Lower lobe of right lung (tissue), 2 donors: Measurements from ENCODE around the gene PPP1R13B. TPM values are rescaled to one million over a fixed set of nuclear protein-coding genes. Genes with fewer than 3 reads are reported as not detected.

Source experiments
- ATAC-seq, 2 donors: fragments of 200-7000 bp; cut with Tn5 transposase; one replicate each; pipeline ENCODE4 v1.9.1; 2020 to 2022; ENCODE audit warnings: mild to moderate bottlenecking in 2 of 2, moderate library complexity in 2 of 2
- DNase-seq: peaks from one replicate; pipeline ENCODE4 v3.0.0-alpha.2; 2020
- H3K27ac ChIP-seq: fragments of 200-600 bp; one replicate; pipeline ENCODE4 v1.8.0; 2022
- H3K27me3 ChIP-seq: fragments of 200-600 bp; one replicate; pipeline ENCODE4 v1.8.0; 2022; ENCODE audit warnings: low read depth
- H3K36me3 ChIP-seq: fragments of 200-600 bp; one replicate; pipeline ENCODE4 v1.8.0; 2022; ENCODE audit warnings: mild to moderate bottlenecking
- H3K4me1 ChIP-seq: fragments of 200-600 bp; one replicate; pipeline ENCODE4 v1.8.0; 2022
- H3K4me3 ChIP-seq: fragments of 200-600 bp; one replicate; pipeline ENCODE4 v1.8.0; 2022; ENCODE audit warnings: mild to moderate bottlenecking
- H3K9me3 ChIP-seq: fragments of 200-600 bp; one replicate; pipeline ENCODE4 v1.8.0; 2022
- CTCF ChIP-seq: fragments of 200-600 bp; IDR thresholded peaks from one replicate; pipeline ENCODE4 v1.8.0; 2022; ENCODE audit warnings: antibody characterized with exemption, mild to moderate bottlenecking
- intact Hi-C: fragments of 100-400 bp; cut with DNase I; formaldehyde crosslinking; loops from one replicate; pipeline ENCODE4 v1.11.0; 2022
- total RNA-seq: library from RNA; stranded (reverse); fragmentation: NEBNext Ultra II Directional; extraction: Animal tissue kit (Norgen Biotek cat#: 25700); gene quantifications from one replicate; pipeline ENCODE4 v1.2.1, GENCODE V29; 2021
- donor health status: DM: no; HTN: yes; CAD: no; lungs with severe emphysema.

Gene PPP1R13B
- total RNA-seq, 1 donor from 2014 or later: 60.6 TPM

GRCh38 chr14:103748534-103748857 is 98.9 kb downstream of the PPP1R13B start:
- Histone ChIP-seq H3K27ac (no peak overlapping the region), H3K4me3 (no peak overlapping the region), H3K36me3 (peaks cover 98% of the 10 kb centered on the region), H3K27me3 (no peaks in the 10 kb centered on the region), H3K9me3 (no peaks in the 10 kb centered on the region), H3K4me1 (no peaks in the 10 kb centered on the region)
- TF ChIP-seq CTCF: no peak
- DNase-seq: no peak
- intact Hi-C loops: no loop called here
- peak in 1 of 2 donors; percentile 21 for ATAC-seq

- Histone ChIP-seq H3K4me1 (no peaks in the 10 kb centered on the region), H3K36me3 (peaks cover 98% of the 10 kb centered on the region), H3K27me3 (no peaks in the 10 kb centered on the region), H3K27ac (no peak overlapping the region), H3K9me3 (no peaks in the 10 kb centered on the region), H3K4me3 (no peak overlapping the region)
- intact Hi-C loops: no loop called here
- TF ChIP-seq CTCF: no peak
- no peak for DNase-seq
- ATAC-seq: peak in 1 of 2 donors; percentile 12
Observed at GRCh38 chr14:103746701-103747100, 100.7 kb downstream of the PPP1R13B start.

- H3K9me3 ChIP-seq: no peaks in the 10 kb centered on the region
- no peak for TF ChIP-seq CTCF
- no peaks in the 10 kb centered on the region for H3K27me3 ChIP-seq
- H3K4me1 ChIP-seq: no peaks in the 10 kb centered on the region
- H3K4me3 ChIP-seq: no peak overlapping the region
- no peak for ATAC-seq
- DNase-seq: no peak
- intact Hi-C loops: no loop called here
- peaks cover 98% of the 10 kb centered on the region for H3K36me3 ChIP-seq
- H3K27ac ChIP-seq: no peak overlapping the region
Observed at GRCh38 chr14:103745424-103745823, 102.0 kb downstream of the PPP1R13B start.

- ATAC-seq (no peak), DNase-seq (no peak)
- no peaks in the 10 kb centered on the region for H3K4me1 ChIP-seq
- no peak overlapping the region for H3K4me3 ChIP-seq
- H3K36me3 ChIP-seq: peaks cover 98% of the 10 kb centered on the region
- intact Hi-C loops: no loop called here
- H3K27me3 ChIP-seq: no peaks in the 10 kb centered on the region
- TF ChIP-seq CTCF: no peak
- H3K9me3 ChIP-seq: no peaks in the 10 kb centered on the region
- no peak overlapping the region for H3K27ac ChIP-seq
Observed at GRCh38 chr14:103744621-103745395, 102.6 kb downstream of the PPP1R13B start.

- Histone ChIP-seq H3K36me3 (peaks cover 99% of the 10 kb centered on the region), H3K9me3 (no peaks in the 10 kb centered on the region), H3K4me1 (no peaks in the 10 kb centered on the region), H3K27me3 (no peaks in the 10 kb centered on the region), H3K27ac (no peak overlapping the region), H3K4me3 (no peak overlapping the region)
- no peak for DNase-seq
- intact Hi-C loops: no loop called here
- no peak for TF ChIP-seq CTCF
- no peak for ATAC-seq
Observed at GRCh38 chr14:103743691-103744090, 103.7 kb downstream of the PPP1R13B start.
